Vagina (tissue), 2 donors: ENCODE results near the gene URM1.

Experiments used
- POLR2A ChIP-seq, 2 donors: fragments of 450-650 bp; IDR thresholded peaks; one replicate each; pipeline ENCODE4 v1.6.1; 2017; ENCODE audit warnings: antibody characterized with exemption in 2 of 2, mild to moderate bottlenecking in 2 of 2, moderate library complexity in 2 of 2
- TF ChIP-seq, protein P1 (sequence below), 3 experiments: fragments of 450-650 bp in 2 of 3; fragments of 200-600 bp in 1 of 3; sonication (generic) in 1 of 3; IDR thresholded peaks; one replicate each; pipeline ENCODE4 v1.5.1; 2017 to 2019; ENCODE audit warnings: antibody characterized with exemption in 3 of 3, mild to moderate bottlenecking in 2 of 3, moderate library complexity in 2 of 3

DNA sequence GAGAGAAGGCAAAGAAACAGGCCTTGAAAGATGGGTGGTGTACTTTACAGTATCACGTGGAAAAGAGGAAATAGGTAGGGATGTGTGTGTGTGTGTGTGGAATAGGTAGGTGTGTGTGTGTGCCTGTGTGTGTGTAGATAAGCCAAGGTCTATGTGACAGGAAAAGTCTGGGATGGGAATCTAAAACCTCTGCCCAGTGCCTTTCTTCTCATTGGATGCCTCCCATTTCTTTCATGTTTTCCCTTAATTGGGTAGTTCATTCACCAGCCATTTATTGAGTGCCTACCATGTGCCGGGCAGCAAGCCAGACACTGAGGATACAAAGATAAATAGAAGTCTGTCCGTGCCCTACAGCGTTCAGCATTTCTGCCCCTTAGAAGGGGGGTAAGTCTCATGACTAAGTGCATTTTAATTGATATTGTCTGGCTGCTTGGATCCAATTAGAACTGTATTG is 1.0 kb downstream of the URM1 start:
- TF ChIP-seq, protein P1, sequence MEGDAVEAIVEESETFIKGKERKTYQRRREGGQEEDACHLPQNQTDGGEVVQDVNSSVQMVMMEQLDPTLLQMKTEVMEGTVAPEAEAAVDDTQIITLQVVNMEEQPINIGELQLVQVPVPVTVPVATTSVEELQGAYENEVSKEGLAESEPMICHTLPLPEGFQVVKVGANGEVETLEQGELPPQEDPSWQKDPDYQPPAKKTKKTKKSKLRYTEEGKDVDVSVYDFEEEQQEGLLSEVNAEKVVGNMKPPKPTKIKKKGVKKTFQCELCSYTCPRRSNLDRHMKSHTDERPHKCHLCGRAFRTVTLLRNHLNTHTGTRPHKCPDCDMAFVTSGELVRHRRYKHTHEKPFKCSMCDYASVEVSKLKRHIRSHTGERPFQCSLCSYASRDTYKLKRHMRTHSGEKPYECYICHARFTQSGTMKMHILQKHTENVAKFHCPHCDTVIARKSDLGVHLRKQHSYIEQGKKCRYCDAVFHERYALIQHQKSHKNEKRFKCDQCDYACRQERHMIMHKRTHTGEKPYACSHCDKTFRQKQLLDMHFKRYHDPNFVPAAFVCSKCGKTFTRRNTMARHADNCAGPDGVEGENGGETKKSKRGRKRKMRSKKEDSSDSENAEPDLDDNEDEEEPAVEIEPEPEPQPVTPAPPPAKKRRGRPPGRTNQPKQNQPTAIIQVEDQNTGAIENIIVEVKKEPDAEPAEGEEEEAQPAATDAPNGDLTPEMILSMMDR (IDR thresholded peaks at IDR 0.05), result no peak
- no peak for TF ChIP-seq POLR2A (IDR thresholded peaks at IDR 0.05)
